Panc1 (cell line): ENCODE data around the gene DNAJC5G. TPM values are rescaled to one million over a fixed set of nuclear protein-coding genes. Genes with fewer than 3 reads are reported as not detected.

ENCODE experiments used
- ATAC-seq: fragments of 200-7000 bp; cut with Tn5 transposase; 2 replicates; pipeline ENCODE4 v1.9.1; 2020; ENCODE audit warnings: mild to moderate bottlenecking, moderate library complexity
- BruUV-seq: library from RNA; stranded (reverse); fragments of 400-500 nt; replicated peaks from 2 replicates; lab custom pipeline; 2021; lab: Mats Ljungman, UMichigan
- CTCF ChIA-PET: fragments of 300-600 bp; sonication (Branson Sonifier 250); formaldehyde crosslinking; loops from one replicate; lab custom pipeline; 2022; ENCODE audit warnings: antibody characterized with exemption; lab: Charles Lee
- POLR2A ChIA-PET: fragments of 300-600 bp; sonication (Branson Sonifier 250); formaldehyde crosslinking; loops from one replicate; lab custom pipeline; 2022; ENCODE audit warnings: antibody characterized with exemption; lab: Charles Lee
- DNase-seq: peaks from one replicate; pipeline ENCODE4 v3.0.0-alpha.2; 2010; ENCODE audit warnings: low read depth, low spot score
- H3K27ac ChIP-seq: 2 replicates; pipeline ENCODE4 v1.5.1; 2011; ENCODE audit warnings: mild to moderate bottlenecking, low read length, inconsistent platforms
- H3K27me3 ChIP-seq: fragments of 200-500 bp; sonication (Bioruptor generic); 2 replicates; pipeline ENCODE4 v1.6.0; 2014; ENCODE audit warnings: low read length, inconsistent platforms; ENCODE audit not compliant: control insufficient read depth, insufficient read depth
- H3K36me3 ChIP-seq: fragments of 200-500 bp; sonication (Bioruptor generic); 2 replicates; pipeline ENCODE4 v1.5.1; 2014; ENCODE audit warnings: inconsistent platforms, mild to moderate bottlenecking, low read length, moderate library complexity; ENCODE audit not compliant: control insufficient read depth, insufficient read depth
- H3K4me1 ChIP-seq: 2 replicates; pipeline ENCODE4 v1.5.1; 2011; ENCODE audit warnings: inconsistent platforms, mild to moderate bottlenecking, low read length, moderate library complexity; ENCODE audit not compliant: control insufficient read depth, insufficient read depth
- H3K4me3 ChIP-seq, 2 experiments: 2 replicates each; pipeline ENCODE4 v1.5.1; 2011 to 2012; ENCODE audit warnings: low read depth in 2 of 2, low read length in 2 of 2, mild to moderate bottlenecking in 2 of 2, inconsistent platforms in 1 of 2, moderate library complexity in 1 of 2
- H3K9me3 ChIP-seq: fragments of 200-500 bp; sonication (Bioruptor generic); 2 replicates; pipeline ENCODE4 v1.5.1; 2014; ENCODE audit warnings: low read depth, mild to moderate bottlenecking, inconsistent platforms, low read length, moderate library complexity; ENCODE audit not compliant: control insufficient read depth, insufficient read depth
- CTCF ChIP-seq: fragments of 450-650 bp; IDR thresholded peaks from 2 replicates; pipeline ENCODE4 v1.5.1; 2017; ENCODE audit warnings: mild to moderate bottlenecking
- POLR2AphosphoS5 ChIP-seq: IDR thresholded peaks from 2 replicates; pipeline ENCODE4 v1.6.1; 2012; ENCODE audit warnings: mild to moderate bottlenecking, low read depth, low read length, moderate library complexity
- REST ChIP-seq, 2 experiments: IDR thresholded peaks; 2 replicates each; pipeline ENCODE4 v1.6.1; 2011 to 2012; ENCODE audit warnings: low read depth in 2 of 2, control low read depth in 1 of 2, low read length in 1 of 2, mild to moderate bottlenecking in 1 of 2, moderate library complexity in 1 of 2; ENCODE audit not compliant: insufficient read depth in 1 of 2
- SIN3A ChIP-seq: IDR thresholded peaks from 2 replicates; pipeline ENCODE4 v1.6.1; 2012; ENCODE audit warnings: low read depth, mild to moderate bottlenecking, low read length, moderate library complexity, borderline replicate concordance; ENCODE audit not compliant: insufficient read depth
- TCF7L2 ChIP-seq: IDR thresholded peaks from 2 replicates; pipeline ENCODE4 v1.6.1; 2011; ENCODE audit warnings: mild to moderate bottlenecking, low read depth, low read length, inconsistent platforms
- in situ Hi-C: cut with HindIII; loops from 2 replicates; pipeline ENCODE4 v1.10.0; 2016; ENCODE audit warnings: low sequenced_read_pairs, low pct_unique_long_range_greater_than_20kb
- intact Hi-C: fragments of 100-400 bp; cut with micrococcal nuclease; formaldehyde crosslinking; loops from one replicate; pipeline ENCODE4 v1.10.0; 2022; ENCODE audit not compliant: unreplicated experiment
- total RNA-seq: library from RNA; stranded (reverse); gene quantifications from one replicate; pipeline ENCODE4 v1.2.1, GENCODE V29; 2021; ENCODE audit not compliant: unreplicated experiment

DNAJC5G gene
- total RNA-seq, 1 experiment from 2014 or later: not detected

GRCh38 chr2:27294928-27295327, 19.7 kb downstream of the DNAJC5G start:
- ATAC-seq (no peak), DNase-seq (no peak)
- Histone ChIP-seq H3K36me3 (no peaks in the 10 kb centered on the region), H3K9me3 (no peaks in the 10 kb centered on the region), H3K4me1 (peaks cover 6% of the 10 kb centered on the region), H3K27me3 (no peaks in the 10 kb centered on the region), H3K27ac (no peak overlapping the region), H3K4me3 (no peak overlapping the region)
- CTCF ChIA-PET: interaction anchor here (0.7 to 1.5 kb wide), 2 partner anchors 15 to 267 kb away, joined by 4 to 5 read pairs; no protein-coding TSS in a partner anchor
- intact Hi-C loops (no loop called here), in situ Hi-C loops (no loop called here)
- POLR2A ChIA-PET: no interaction called here
- BruUV-seq: no TSS peak
- TF ChIP-seq POLR2AphosphoS5 (no peak), TCF7L2 (no peak), REST (IDR thresholded peaks at IDR 0.05; ENCODE audit: insufficient read depth in 1 of 2, low read depth in 2 of 2, low read length in 1 of 2) (no peak), SIN3A (no peak), CTCF (no peak)

- TF ChIP-seq REST (IDR thresholded peaks at IDR 0.05; ENCODE audit: insufficient read depth in 1 of 2, low read depth in 2 of 2, low read length in 1 of 2): no peak
- no peak for TF ChIP-seq TCF7L2
- no peak for TF ChIP-seq CTCF
- TF ChIP-seq POLR2AphosphoS5: no peak
- no peak for ATAC-seq
- Histone ChIP-seq H3K9me3 (no peaks in the 10 kb centered on the region), H3K4me1 (peaks cover 6% of the 10 kb centered on the region), H3K27ac (no peak overlapping the region), H3K4me3 (no peak overlapping the region), H3K27me3 (no peaks in the 10 kb centered on the region), H3K36me3 (no peaks in the 10 kb centered on the region)
- BruUV-seq: no TSS peak
- intact Hi-C loops (no loop called here), in situ Hi-C loops (no loop called here)
- ChIA-PET CTCF (interaction anchor here (1.5 to 1.6 kb wide), 2 partner anchors 14 to 17 kb away, joined by 3 to 4 read pairs; partner anchors contain the start of gene TRIM54), POLR2A (no interaction called here)
- DNase-seq: no peak
These were observed 21.2 kb downstream of the DNAJC5G start for GRCh38 chr2:27296481-27296880.
